Activated T-helper 1 cell treated with Interleukin-2 at 50 U/mL for 16 hours (primary cell): ENCODE measurements around the gene PPFIA2.
"Not testable (repeated sequence)": the region's sequence is repeated elsewhere in the genome, so short reads cannot be mapped to it uniquely, and the experiment has no call there.

Experiments
- DNase-seq: peaks from one replicate; pipeline ENCODE4 v3.0.0-alpha.2; 2020; ENCODE audit warnings: low read depth

PPFIA2 gene

DNA sequence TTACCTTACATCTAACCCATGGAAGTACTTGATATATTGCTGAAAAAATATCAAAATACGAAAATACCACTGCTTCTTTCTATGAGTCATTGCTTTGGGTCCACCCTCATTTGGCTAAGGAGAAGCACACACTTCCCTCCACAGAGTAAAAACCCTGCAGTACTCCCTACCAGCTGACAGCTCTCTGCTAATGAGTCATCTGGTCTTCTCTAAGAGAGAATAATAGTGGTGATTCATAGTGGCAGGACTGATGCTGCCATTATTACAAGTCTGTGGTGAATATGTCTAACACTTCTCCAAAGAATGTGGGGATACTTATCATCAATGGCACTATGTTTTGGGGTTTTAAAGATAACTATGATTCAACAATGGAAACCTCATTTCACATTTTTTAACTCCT lies 90.7 kb downstream of the PPFIA2 start:
- no peak for DNase-seq

DNA sequence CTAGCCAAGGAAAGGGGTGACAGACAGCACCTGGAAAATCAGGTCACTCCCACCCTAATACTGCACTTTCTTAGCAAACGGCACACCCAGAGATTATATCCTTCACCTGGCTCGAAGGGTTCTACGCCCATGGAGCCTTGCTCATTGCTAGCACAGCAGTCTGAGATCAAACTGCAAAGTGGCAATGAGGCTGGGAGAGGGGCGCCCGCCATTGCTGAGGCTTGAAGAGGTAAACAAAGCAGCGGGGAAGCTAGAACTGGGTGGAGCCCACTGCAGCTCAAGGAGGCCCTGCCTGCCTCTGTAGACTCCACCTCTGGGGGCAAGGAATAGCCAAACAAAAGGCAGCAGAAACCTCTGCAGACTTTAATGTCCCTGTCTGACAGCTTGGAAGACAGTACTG lies 99.8 kb downstream of the PPFIA2 start:
- not testable (repeated sequence) for DNase-seq

DNA sequence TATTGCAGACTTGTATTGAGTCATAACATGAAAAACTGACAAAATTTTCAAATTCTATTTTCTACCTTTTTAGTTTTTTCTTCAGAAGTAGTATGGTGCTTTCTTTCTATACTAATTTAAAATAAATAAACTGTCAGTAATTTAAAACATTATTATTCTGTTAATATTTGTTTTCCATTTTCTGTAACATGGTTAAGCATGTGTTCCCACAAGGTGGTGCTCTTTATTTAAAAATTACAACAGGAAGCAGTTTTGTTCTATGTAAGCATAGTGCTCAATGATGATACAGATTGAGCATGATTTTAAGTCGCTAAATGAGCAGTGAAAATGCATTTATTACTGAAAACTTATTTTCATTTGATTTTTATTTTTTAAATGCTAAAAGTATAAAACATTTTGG lies 114.6 kb downstream of the PPFIA2 start:
- DNase-seq = no peak

DNA sequence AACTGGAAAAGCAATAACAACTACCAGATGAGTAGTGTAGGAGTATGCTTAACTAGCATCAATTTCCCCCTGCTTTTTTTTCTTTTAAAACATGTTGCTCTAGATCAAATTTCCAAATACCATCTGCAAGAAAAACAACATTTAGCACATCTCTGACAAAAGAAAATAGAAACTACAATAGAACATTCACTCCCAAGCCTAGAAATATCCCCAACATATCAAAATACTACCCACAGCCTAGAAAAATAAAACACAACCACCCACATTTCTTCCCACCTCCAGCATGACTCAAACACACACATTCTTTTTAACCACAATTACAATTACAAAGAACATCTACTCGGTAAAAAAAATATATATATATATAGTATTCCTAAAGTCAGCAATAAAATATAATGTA lies 120.0 kb downstream of the PPFIA2 start:
- DNase-seq = no peak

DNA sequence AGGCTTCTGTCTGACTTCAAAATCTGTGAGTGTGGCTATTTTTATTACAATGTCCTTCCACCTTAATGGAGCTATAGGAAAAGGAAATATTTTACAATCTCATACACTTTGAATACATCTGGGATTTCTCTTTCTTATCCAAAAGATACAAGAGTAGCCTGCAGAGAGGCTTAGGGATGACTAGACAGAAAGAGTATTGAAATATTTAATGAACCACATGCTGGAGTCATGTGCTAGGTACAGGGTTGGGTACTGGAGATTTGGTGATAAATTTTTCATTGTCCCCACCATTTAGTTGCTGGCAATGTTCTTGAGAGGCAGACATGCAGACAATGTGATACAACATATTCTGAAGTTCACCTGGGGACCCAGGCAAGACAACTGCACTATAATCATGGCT lies 126.0 kb downstream of the PPFIA2 start:
- DNase-seq = no peak

DNA sequence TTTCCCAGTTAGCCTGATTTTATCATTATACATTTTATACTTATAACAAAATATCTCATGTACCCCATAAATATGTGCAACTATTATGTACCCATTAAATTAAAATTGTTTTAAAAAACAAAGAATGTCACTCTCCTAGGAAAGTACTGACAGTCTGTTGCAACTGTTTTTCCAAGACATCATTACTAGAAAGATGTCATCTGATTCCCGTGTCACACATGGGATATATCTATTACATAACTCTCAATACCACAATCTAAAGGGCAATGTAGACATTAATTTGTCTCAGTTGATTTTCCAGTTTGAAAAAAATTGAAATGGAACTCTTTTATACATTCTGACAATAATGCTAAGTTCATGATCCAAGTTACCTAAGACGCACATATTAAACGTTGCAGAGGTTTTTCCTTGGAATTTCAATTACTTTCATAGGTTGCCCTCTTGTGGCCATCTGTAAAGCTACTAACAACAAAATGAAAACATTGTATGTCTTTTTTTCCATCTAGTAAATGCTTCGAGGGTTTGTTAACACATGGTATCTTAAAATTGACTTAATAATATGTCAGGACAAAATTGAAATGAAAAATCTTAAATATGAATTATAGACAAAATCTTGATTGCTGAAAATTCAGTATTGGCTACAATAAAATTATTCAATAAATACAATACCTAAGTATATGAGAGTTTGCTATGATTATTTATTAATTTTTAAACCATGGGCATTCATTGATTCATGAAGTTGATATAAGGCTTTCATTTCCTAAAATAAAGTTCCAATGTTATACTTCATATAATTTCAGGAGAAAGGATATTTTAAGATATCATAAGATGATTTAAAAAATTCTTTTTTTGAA lies 131.6 kb downstream of the PPFIA2 start:
- DNase-seq = no peak

DNA sequence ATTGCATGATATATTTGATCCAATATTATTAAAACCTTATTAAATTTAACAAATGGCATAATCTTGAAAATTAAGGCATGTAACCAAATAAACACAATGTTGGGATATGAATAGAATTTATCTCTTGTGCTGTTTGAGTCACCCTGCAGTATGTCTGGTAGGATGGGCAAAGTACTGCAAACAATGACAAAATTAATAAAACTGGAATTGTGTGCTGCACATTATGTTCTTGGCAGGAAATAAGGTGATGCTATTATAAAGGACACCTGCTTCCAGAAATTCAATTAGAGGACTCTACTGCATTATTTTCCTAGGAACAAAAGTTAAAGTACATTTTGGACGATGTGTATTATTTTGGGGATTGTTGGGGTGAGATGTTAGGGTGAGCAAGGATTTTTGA lies 132.7 kb downstream of the PPFIA2 start:
- DNase-seq = no peak

DNA sequence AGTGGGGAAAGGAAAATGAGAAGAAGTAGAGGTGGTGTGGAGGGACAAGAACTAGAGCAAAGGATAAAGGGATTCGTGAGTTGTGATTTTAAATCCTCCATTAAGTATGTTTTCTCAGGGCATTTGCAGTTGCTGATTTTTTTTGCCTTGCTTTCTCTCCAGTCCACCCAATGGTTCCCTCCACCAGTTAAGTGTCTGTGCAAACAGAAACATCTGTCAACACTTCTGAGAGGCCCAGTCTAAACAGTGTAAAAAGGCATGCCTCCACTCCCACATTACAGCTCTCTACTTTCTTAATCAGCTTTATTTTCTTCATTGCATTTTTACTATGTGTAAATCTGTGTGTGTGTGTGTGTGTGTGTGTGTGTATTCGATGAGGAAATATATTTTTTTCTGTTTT lies 141.2 kb downstream of the PPFIA2 start:
- no peak for DNase-seq

DNA sequence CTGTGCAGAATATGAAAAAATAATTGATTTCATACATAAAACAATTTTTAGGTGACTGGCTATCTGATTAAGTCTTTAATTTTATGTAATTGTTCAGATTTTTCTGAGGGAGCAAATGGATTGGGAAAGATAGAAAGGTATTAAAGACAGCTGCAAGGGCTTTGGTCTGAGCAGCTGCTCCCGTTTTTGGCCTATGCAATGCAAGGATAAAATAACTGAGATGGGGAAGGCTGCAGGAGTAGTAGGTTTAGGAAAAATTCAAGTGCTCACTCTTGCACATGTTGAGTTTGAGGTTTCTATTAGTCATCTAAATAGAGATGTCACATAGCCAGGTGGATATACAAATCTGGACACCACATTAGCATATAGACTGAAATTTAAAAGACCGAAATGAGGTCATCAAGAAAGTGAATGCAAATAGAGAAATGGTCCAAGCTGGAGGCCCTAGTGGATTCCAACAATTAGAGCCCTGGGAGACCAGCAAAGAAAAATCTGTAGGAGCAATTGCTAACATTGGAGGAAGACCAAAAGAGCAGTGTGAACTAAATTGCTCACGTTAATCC lies 144.0 kb downstream of the PPFIA2 start:
- no peak for DNase-seq

DNA sequence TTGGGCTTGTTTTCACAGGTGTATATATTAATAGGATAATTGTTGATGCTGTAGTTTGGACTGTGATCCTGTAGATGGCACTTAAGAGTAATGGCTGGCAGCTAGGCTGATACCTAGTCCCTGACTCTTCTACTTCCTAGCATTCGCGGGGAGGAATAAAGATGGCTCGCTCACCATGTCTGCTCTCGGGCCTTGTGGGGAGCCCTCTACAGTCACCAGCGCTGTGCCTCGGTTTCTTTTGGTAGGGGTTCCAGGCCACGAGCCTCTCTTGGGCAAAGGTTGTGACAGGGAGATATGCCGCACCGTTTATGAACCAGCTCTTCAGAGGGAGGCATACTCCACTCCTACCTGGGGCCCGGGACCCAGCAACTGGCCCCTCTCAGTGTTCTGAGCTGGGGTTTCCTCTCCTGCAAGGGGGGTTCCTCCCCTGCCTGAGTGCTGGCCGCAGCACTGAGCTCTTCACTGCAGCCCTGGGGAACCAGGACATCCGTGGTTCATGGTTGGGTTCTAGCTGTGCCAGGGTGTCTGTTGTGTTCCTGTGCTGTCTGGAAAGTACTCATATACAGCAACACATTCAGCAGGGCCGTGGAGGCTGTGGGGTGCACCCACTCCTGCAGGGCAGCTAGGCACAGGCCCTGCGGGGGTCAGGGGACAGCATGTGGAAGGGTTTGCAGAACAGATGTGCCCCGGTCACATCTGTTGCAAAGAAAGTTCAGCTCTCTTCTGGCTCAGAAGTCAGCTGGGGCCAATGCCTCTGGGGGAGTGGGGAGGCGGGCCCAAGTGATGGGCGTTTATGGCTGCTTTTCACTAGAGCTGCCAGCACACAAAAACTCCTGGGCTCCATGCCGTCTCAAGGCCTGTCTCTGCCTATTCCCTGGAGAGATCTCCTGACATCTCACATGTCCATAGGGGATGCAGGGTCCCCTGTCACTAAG lies 147.9 kb downstream of the PPFIA2 start:
- DNase-seq = no peak

DNA sequence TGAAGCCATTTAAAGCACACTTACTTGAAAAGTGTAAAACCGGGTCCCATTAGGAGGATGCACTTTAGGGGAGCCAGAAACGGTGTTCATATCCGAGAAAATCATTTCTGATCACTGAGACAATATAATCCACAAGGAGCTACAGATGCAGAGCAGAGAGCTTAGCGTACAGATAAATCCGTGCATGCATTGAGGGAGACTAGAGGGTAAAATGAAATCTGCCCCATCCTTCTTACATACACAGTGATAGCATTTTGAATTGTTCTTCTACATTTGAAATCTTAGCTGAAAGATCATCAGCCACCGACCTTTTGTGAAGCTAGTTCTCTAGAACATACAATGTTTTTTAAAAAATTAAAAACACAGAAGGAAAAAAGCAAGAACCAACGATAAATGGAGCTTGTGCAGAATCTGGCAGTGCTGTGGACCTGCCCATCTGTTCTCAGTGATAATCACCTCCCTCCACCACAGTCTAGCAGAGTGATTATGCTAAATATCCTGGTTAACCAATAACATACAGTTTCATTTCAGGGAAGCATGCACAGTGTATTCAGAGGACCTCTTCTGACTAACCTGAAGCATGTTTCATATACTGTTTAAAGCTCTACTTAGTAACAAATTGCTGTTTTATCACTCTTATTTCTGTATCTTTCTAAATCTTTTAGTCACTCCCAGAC lies 161.1 kb downstream of the PPFIA2 start:
- no peak for DNase-seq

DNA sequence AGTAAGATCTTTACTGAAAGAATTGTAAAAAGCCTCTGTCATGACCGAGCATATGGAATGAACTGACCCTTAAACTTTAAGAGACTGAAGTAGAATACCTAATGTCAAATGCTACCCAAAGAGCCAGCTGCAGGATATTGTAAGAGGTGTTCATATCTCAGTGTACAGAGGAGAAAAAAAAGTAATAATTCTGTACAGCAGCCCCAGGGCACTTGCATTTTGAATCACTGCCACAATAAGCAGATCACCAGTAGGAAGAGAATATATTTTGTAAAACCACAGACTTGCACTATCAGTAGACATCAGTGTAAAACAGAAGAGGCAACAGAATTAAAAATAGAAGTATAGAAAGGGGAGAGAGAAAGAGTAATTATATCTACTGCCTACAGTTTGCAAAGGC lies 162.6 kb downstream of the PPFIA2 start:
- no peak for DNase-seq

DNA sequence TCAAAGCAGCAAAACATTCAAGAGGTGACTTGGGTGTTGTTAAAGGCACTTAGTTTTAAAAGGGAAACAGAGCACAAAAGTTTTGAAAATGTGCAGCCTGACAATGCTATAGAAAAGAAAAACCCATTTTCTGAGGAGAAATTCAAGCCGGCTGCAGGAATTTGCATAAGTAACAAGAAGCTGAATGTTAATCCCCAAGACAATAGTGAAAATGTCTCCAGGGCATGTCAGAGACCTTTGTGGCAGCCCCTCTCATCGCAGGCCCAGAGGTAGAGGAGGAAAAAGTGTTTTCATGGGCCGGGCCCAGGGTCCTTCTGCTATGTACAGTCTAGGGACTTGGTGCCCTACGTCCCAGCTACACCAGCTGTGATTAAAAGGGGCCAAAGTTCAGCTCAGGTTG lies 167.9 kb downstream of the PPFIA2 start:
- DNase-seq = no peak

DNA sequence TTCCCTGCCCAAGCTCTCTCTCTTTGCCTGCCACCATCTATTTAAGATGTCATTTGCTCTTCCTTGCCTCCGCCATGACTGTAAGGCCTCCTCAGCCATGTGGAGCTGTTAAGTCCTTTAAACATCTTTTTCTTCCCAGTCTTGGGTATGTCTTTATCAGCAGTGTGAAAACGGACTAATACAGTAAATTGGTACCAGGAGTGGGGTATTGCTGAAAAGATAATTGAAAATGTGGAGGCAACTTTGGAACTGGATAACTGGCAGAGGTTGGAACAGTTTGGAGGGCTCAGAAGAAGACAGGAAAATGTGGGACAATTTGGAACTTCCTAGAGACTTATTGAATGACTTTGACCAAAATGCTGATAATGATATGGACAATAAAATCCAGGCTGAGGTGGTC lies 168.4 kb downstream of the PPFIA2 start:
- not testable (repeated sequence) for DNase-seq

DNA sequence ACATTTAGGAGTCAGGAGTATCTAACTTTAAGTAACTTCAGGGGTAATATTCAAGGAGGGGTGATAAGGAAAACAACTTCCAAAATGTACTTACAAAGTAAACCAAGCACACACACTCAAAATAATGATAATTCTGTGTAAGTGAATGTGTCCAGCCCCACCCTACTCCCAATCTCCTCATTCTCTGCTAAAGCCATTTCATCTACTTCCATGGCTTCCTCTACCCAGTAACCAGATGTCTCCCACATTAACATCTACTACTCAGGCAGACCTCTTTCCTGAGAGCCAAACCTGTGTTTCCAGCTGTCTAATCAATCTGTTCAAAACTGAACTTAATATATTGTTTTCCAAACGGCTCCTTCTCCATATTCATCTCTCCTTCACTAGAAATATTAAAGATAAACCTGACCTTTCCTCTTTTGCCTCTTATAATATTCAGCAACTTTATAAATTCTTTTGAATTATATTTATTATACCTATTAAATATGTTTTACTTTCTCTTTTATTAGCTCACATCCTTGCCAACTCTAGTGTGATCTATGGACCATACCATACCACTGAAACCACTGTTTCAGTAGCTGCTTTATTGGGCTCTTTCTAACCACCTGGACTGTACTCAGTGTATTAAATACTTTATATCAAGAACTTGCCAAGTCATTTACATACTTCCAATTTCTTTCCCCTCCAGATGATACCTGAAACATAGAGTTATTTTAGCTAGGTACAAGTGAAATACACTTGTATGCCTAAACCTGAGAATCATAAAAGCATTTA lies 170.7 kb downstream of the PPFIA2 start:
- no peak for DNase-seq

DNA sequence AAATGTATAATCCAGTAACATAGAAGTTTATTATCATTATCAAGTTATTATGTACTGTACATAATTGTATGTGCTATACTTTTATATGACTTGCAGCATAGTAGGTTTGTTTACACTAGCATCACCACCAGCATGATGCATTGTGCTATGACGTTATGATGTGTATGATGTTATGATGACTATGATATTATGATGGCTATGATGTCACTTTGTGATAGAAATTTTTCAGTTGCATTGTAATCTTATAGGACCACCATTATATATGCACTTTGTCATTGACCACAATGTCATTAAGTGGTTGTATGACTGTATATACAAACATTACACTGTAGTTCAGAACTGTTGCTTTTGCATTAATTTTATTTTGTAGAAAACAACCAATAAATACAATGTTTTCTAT lies 173.4 kb downstream of the PPFIA2 start:
- DNase-seq = no peak

DNA sequence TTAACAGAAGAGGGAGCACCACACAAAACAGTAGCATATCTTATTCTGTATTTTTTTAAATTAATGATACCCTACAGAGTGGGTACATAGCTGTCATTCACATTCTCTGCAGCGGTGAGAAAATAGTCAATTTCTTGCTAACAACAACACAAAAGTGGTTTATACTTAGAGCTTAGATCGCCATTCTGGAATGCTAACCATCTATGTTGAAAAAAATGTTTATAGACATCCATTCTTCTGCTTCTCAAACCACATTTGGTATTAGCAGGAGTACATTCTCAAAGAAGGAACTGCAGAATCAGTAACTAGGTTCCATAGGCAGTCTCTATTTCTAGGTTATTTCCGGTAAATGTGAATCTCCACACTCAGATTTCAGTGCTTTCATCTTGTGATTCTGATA lies 185.9 kb downstream of the PPFIA2 start:
- no peak for DNase-seq

DNA sequence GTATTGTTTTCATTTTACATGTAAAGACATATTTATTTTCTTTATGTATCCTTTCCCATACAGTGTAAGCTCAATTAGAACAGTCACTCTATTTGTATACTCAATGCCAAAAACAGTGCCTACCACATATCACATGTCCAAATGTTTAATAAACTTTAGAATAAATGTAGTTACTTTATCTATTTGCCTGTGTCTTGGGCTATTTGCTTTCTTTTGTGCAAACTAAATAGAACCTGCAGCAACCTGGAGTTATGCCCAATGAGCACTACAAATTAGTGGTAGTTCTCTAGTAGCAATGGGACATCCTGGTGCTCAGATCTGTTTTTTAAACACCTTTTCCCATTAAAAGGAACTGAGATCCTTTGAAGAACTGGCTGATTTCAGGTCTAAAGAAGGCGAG lies 186.7 kb downstream of the PPFIA2 start:
- no peak for DNase-seq

DNA sequence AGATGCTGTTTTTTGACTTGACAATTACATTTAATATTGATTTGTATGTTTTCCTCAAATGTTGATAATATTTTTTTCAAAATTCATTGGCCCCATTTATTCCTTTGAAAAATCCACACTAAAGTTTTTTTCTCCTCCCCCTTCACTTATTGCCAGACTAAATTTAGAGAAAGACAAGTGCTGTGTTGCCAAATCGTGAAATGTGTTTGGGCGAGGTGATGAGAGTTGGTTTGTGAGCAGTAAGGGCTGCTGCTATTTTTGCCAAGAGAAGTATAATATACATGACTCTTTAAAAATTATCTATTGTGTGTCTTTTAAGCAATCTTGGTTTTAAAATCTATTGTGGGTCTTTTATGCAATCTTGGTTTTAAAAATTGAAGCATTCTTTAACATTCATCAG lies 188.9 kb downstream of the PPFIA2 start:
- no peak for DNase-seq

DNA sequence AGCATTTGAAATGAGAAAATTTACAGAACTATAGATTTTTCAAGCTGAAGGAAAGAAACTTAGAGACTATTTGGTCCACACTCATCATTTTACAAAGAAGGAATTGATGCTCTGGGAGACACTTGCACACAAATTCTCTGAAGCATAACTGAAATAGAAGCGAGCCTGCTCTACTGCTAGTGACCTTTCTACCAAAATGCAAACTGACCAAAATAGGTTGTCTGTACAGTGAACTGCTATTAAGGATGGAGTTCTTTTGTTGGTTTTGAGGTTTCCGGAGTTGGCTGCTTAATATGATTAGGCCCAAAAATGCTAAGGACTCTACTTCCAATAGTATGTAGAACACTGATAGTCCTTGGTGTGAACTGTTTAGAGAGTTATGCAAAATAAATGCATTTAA lies 194.9 kb downstream of the PPFIA2 start:
- DNase-seq = no peak

DNA sequence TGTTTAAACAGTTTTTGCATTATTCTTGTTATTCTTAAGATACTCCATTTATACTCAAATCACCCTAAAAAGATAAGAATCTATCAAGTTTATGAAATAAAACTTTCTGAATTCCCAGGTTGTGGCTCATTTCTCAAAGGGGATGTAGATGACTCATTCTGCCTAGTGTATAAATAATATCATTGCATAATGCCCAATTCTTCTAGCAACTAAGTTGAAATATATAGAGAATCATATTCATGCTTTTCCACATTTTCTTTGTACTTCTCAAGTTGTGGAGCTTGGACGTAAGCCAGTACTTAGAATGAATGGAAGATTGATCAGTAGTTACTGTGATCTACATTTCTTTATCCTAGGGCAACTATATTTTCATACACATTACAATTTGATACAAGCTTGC lies 201.1 kb downstream of the PPFIA2 start:
- no peak for DNase-seq

DNA sequence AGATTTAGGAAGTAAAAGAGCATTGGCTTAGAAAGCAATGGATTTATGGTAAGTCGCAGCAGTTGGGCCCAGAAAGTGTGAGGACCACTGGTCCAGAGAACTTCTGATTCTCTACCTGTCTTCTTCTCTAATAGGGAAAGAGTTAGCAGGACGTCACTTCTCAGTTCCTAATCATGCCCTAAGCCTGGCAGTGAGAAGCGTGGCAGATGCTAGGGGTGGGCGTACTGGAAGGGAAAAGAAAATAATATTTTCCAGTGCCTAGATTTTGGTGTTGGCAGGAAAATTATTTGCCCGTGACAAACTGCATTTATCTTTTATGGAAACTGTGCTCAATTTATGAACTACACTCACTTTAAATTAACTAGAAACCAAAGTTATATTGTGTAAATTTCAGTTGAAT lies 212.3 kb downstream of the PPFIA2 start:
- DNase-seq = no peak
